A673 (cell line): ENCODE results near the gene LDLRAD3.

Experiments used
- CTCF ChIP-seq: fragments of 300-800, 200-600 bp; sonication (generic); conservative IDR thresholded peaks from 2 replicates; pipeline ENCODE4 v1.5.1; 2017; ENCODE audit warnings: low read depth, mild to moderate bottlenecking, antibody characterized with exemption, low read length, moderate library complexity, mixed read lengths
- EZH2 ChIP-seq: fragments of 200-600 bp; sonication (generic); IDR thresholded peaks from 2 replicates; pipeline ENCODE4 v1.6.1; 2017; ENCODE audit warnings: borderline replicate concordance, low read depth, mild to moderate bottlenecking, mixed read lengths, antibody characterized with exemption, low read length; ENCODE audit not compliant: poor library complexity, severe bottlenecking

GRCh38 chr11:35911013-35911412 lies 32.8 kb upstream of the LDLRAD3 start:
- TF ChIP-seq CTCF = no peak
- no peak for TF ChIP-seq EZH2
